H1 (cell line): Measurements from ENCODE around the gene PRKN. TPM values are rescaled to one million over a fixed set of nuclear protein-coding genes. Genes with fewer than 3 reads are reported as not detected.

Experiments used
- CTCF ChIA-PET: fragments of 300-600 bp; sonication (Branson Sonifier 250); formaldehyde crosslinking; loops from one replicate; lab custom pipeline; 2021; ENCODE audit not compliant: partially characterized antibody; lab: Charles Lee
- POLR2A ChIA-PET: fragments of 300-600 bp; sonication (Branson Sonifier 250); formaldehyde crosslinking; loops from one replicate; lab custom pipeline; 2021; ENCODE audit warnings: inconsistent platforms; ENCODE audit not compliant: partially characterized antibody; lab: Charles Lee
- DNase-seq, 2 experiments: peaks; one replicate each; pipeline versions ENCODE4 v3.0.0 to v3.0.0-alpha.2; 2010 to 2022; ENCODE audit warnings: low spot score in 2 of 2, low read depth in 1 of 2, mixed read lengths in 1 of 2
- FAIRE-seq: peaks from 2 replicates; lab custom pipeline; 2011; peaks lifted over from hg19 to GRCh38; lab: Jason Lieb, UNC
- H2AFZ ChIP-seq: 2 replicates; pipeline ENCODE4 v1.8.1; 2012; ENCODE audit warnings: low read length, inconsistent platforms
- H2AK5ac ChIP-seq: 2 replicates; pipeline ENCODE4 v1.6.1; 2013; ENCODE audit warnings: low read depth, low read length
- H2BK120ac ChIP-seq: replicated peaks from 2 replicates; pipeline ENCODE3; 2013; ENCODE audit warnings: low read depth, low read length, inconsistent platforms
- H2BK12ac ChIP-seq: 2 replicates; pipeline ENCODE4 v1.6.1; 2013; ENCODE audit warnings: low read depth, low read length
- H2BK15ac ChIP-seq: 2 replicates; pipeline ENCODE4 v1.6.1; 2013; ENCODE audit warnings: low read length
- H2BK20ac ChIP-seq: 2 replicates; pipeline ENCODE4 v1.6.1; 2013; ENCODE audit warnings: low read length
- H2BK5ac ChIP-seq: 2 replicates; pipeline ENCODE4 v1.6.1; 2013; ENCODE audit warnings: low read depth, low read length
- H3K14ac ChIP-seq: 2 replicates; pipeline ENCODE4 v1.6.1; 2013; ENCODE audit warnings: inconsistent platforms; ENCODE audit not compliant: insufficient read length
- H3K18ac ChIP-seq: 2 replicates; pipeline ENCODE4 v1.6.1; 2013; ENCODE audit warnings: low read length; ENCODE audit errors: extremely low read depth
- H3K23ac ChIP-seq: 2 replicates; pipeline ENCODE4 v1.6.1; 2013; ENCODE audit warnings: inconsistent platforms; ENCODE audit not compliant: insufficient read length
- H3K23me2 ChIP-seq: 2 replicates; pipeline ENCODE4 v1.6.1; 2013; ENCODE audit warnings: low read depth, low read length
- H3K27ac ChIP-seq: 2 replicates; pipeline ENCODE4 v1.6.1; 2011; ENCODE audit warnings: low read depth, low read length, inconsistent platforms
- H3K27me3 ChIP-seq, 4 experiments: replicated peaks in 1 of 4; 1 replicate in 1 of 4; 2 replicates in 3 of 4; pipeline versions ENCODE4 v1.6.1 to v1.8.1; 2011 to 2013; ENCODE audit warnings: low read length in 3 of 4, mild to moderate bottlenecking in 3 of 4, inconsistent platforms in 2 of 4, mixed read lengths in 2 of 4, moderate library complexity in 1 of 4; ENCODE audit not compliant: control insufficient read depth in 3 of 4, insufficient read depth in 3 of 4; ENCODE audit errors: extremely low read depth in 1 of 4
- H3K36me3 ChIP-seq, 4 experiments: 2 replicates each; pipeline versions ENCODE4 v1.6.1 to v1.8.1; 2011 to 2013; ENCODE audit warnings: mild to moderate bottlenecking in 4 of 4, low read length in 3 of 4, moderate library complexity in 2 of 4, control low read depth in 1 of 4, inconsistent platforms in 1 of 4; ENCODE audit not compliant: insufficient read depth in 4 of 4, control insufficient read depth in 2 of 4
- H3K4ac ChIP-seq: replicated peaks from 2 replicates; pipeline ENCODE3; 2013; ENCODE audit warnings: low read length, low read depth, mixed read lengths, inconsistent platforms; ENCODE audit not compliant: insufficient read length
- H3K4me1 ChIP-seq, 4 experiments: replicated peaks in 1 of 4; 1 replicate in 1 of 4; 2 replicates in 3 of 4; pipeline versions ENCODE4 v1.6.1 to v1.8.1; 2011 to 2013; ENCODE audit warnings: low read length in 3 of 4, inconsistent platforms in 2 of 4, mixed read lengths in 1 of 4; ENCODE audit not compliant: insufficient read depth in 4 of 4, control insufficient read depth in 3 of 4
- H3K4me2 ChIP-seq, 2 experiments: 2 replicates each; pipeline versions ENCODE4 v1.6.1 to v1.8.1; 2011 to 2013; ENCODE audit warnings: low read depth in 2 of 2, low read length in 2 of 2, control low read depth in 1 of 2, inconsistent platforms in 1 of 2, mild to moderate bottlenecking in 1 of 2; ENCODE audit not compliant: insufficient read depth in 1 of 2
- H3K4me3 ChIP-seq, 4 experiments: fragments of 200-600, 300-600 bp in 1 of 4; sonication (generic), shearing (Covaris generic), sonication (Bioruptor Twin) in 1 of 4; 2 replicates each; pipeline versions ENCODE4 v1.5.1 to v1.8.1; 2011 to 2016; ENCODE audit warnings: low read length in 4 of 4, low read depth in 3 of 4, control low read depth in 2 of 4, inconsistent platforms in 2 of 4, mild to moderate bottlenecking in 2 of 4, mixed read lengths in 1 of 4, moderate library complexity in 1 of 4; ENCODE audit not compliant: insufficient read depth in 2 of 4; ENCODE audit errors: extremely low read depth in 1 of 4
- H3K56ac ChIP-seq: replicated peaks from 2 replicates; pipeline ENCODE3; 2013; ENCODE audit warnings: low read depth, mild to moderate bottlenecking, mixed read lengths, low read length, inconsistent platforms; ENCODE audit not compliant: insufficient read length
- H3K79me1 ChIP-seq: 2 replicates; pipeline ENCODE4 v1.6.1; 2013; ENCODE audit warnings: low read depth, low read length, control low read depth
- H3K79me2 ChIP-seq, 2 experiments: 2 replicates each; pipeline versions ENCODE4 v1.6.1 to v1.8.1; 2012 to 2013; ENCODE audit warnings: low read length in 2 of 2, mild to moderate bottlenecking in 2 of 2, inconsistent platforms in 1 of 2; ENCODE audit not compliant: insufficient read depth in 2 of 2, control insufficient read depth in 1 of 2
- H3K9ac ChIP-seq, 4 experiments: replicated peaks in 1 of 4; 1 replicate in 1 of 4; 2 replicates in 3 of 4; pipeline versions ENCODE4 v1.6.1 to v1.8.1; 2011 to 2013; ENCODE audit warnings: low read depth in 3 of 4, low read length in 3 of 4, control low read depth in 2 of 4, mild to moderate bottlenecking in 2 of 4, moderate library complexity in 2 of 4, inconsistent platforms in 1 of 4; ENCODE audit errors: extremely low read depth in 1 of 4
- H3K9me3 ChIP-seq, 2 experiments: 2 replicates each; pipeline versions ENCODE4 v1.6.1 to v1.8.1; 2012 to 2013; ENCODE audit warnings: mild to moderate bottlenecking in 2 of 2, moderate library complexity in 2 of 2, control low read depth in 1 of 2, inconsistent platforms in 1 of 2, low read depth in 1 of 2, low read length in 1 of 2, mixed read lengths in 1 of 2; ENCODE audit not compliant: insufficient read depth in 2 of 2
- H4K20me1 ChIP-seq, 2 experiments: replicated peaks in 1 of 2; 2 replicates each; pipeline versions ENCODE3 to v1.8.1; 2011 to 2013; ENCODE audit warnings: inconsistent platforms in 2 of 2, low read length in 2 of 2, mild to moderate bottlenecking in 1 of 2; ENCODE audit not compliant: insufficient read depth in 2 of 2, control insufficient read depth in 1 of 2
- H4K5ac ChIP-seq: 2 replicates; pipeline ENCODE4 v1.6.1; 2013; ENCODE audit warnings: low read length, low read depth, mixed read lengths, inconsistent platforms; ENCODE audit not compliant: insufficient read length
- H4K8ac ChIP-seq: 2 replicates; pipeline ENCODE4 v1.8.0; 2013; ENCODE audit warnings: mild to moderate bottlenecking, moderate library complexity, low read length, inconsistent platforms; ENCODE audit not compliant: insufficient read depth; ENCODE audit errors: extremely low read depth
- H4K91ac ChIP-seq: replicated peaks from 2 replicates; pipeline ENCODE3; 2013; ENCODE audit warnings: low read length, mixed read lengths, inconsistent platforms; ENCODE audit not compliant: insufficient read length
- CREB1 ChIP-seq: IDR thresholded peaks from 2 replicates; pipeline ENCODE4 v1.6.1; 2012; ENCODE audit warnings: inconsistent platforms
- E2F6 ChIP-seq: IDR thresholded peaks from 2 replicates; pipeline ENCODE4 v1.6.1; 2012; ENCODE audit warnings: inconsistent platforms
- GTF2F1 ChIP-seq: IDR thresholded peaks from 2 replicates; pipeline ENCODE4 v1.6.1; 2012; ENCODE audit warnings: low read depth, low read length, improper control_type of control experiment, borderline replicate concordance
- JUND ChIP-seq: IDR thresholded peaks from 2 replicates; pipeline ENCODE4 v1.6.1; 2011; ENCODE audit warnings: mild to moderate bottlenecking, improper control_type of control experiment, low read length
- KDM5A ChIP-seq: fragments of 200-600 bp; IDR thresholded peaks from 2 replicates; pipeline ENCODE4 v1.7.1; 2012; ENCODE audit warnings: mild to moderate bottlenecking, low read length, inconsistent platforms, mixed read lengths
- NANOG ChIP-seq: IDR thresholded peaks from 2 replicates; pipeline ENCODE4 v1.6.1; 2011; ENCODE audit warnings: low read length, low read depth, mild to moderate bottlenecking, inconsistent platforms; ENCODE audit not compliant: insufficient read depth, poor library complexity, severe bottlenecking
- SAP30 ChIP-seq: fragments of 300-600 bp; sonication (generic); IDR thresholded peaks from 2 replicates; pipeline ENCODE4 v1.7.1; 2012; ENCODE audit warnings: low read length, moderate library complexity, mild to moderate bottlenecking, inconsistent platforms; ENCODE audit not compliant: insufficient read depth, insufficient replicate concordance
- SP1 ChIP-seq: IDR thresholded peaks from 2 replicates; pipeline ENCODE4 v1.6.1; 2011; ENCODE audit warnings: low read depth, low read length
- SP4 ChIP-seq: IDR thresholded peaks from 2 replicates; pipeline ENCODE4 v1.6.1; 2012; ENCODE audit warnings: low read length, inconsistent platforms
- TBP ChIP-seq: IDR thresholded peaks from 2 replicates; pipeline ENCODE4 v1.6.1; 2011; ENCODE audit warnings: low read depth, low read length, improper control_type of control experiment
- WGBS, 2 experiments: shearing (Covaris generic) in 1 of 2; methylation state at CpG; one replicate each; pipeline versions ENCODE4 v1.1.6 to v1.1.7; 2013 to 2015; ENCODE audit warnings: low lambda C conversion rate in 2 of 2, mixed read lengths in 2 of 2, inconsistent platforms in 1 of 2, low coverage in 1 of 2, missing lambda C conversion rate in 1 of 2; ENCODE audit not compliant: insufficient replicate concordance in 2 of 2, insufficient coverage in 1 of 2, insufficient read length in 1 of 2; ENCODE audit errors: extremely low coverage in 1 of 2, missing lambda C conversion rate in 1 of 2; 5-methylcytosine and 5-hydroxymethylcytosine counted together
- polyA plus RNA-seq, 7 experiments: library from polyadenylated mRNA; depleted of rRNA in 3 of 7; stranded (reverse) in 5 of 7; unstranded in 2 of 7; fragments of >200 nt in 5 of 7; fragments of 200-250 nt in 2 of 7; gene quantifications; 1 replicate in 5 of 7; 2 replicates in 1 of 7; 4 replicates in 1 of 7; pipeline versions ENCODE4 v1.2.1 to v1.2.3, GENCODE V29; 2011 to 2013; ENCODE audit warnings: missing spikeins in 2 of 7, mixed read lengths in 2 of 7
- total RNA-seq: library from RNA; stranded (reverse); fragmentation: NEBNext Ultra II Directional; extraction: Animal tissue kit (Norgen Biotek cat#: 25700); gene quantifications from 2 replicates; pipeline ENCODE4 v1.2.1, GENCODE V29; 2021

The PRKN gene
- total and polyA plus RNA-seq, 2 of the 8 experiments (the other 6 are each of a cell fraction or from before 2014, with no cell fraction given) = 0.13 to 0.29 TPM

DNA sequence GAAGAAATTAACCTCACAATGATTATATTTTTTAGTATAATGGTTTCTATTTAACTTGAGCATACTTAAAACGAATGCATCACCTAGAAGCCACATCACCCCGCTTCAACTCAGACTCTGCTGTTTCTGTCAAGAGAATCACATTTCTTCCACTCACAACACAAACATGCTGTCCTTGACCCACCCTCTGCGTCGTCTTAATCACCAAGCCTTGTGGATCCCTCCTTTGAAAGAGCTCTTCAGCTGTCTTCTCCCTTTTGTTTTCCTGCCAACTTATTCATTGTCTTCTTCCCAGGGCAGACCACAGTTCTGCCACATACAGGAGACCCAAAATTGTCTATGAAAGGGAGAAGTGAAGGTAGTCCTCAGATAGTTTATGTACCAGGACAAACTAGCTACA, 858.1 kb downstream of the PRKN start:
- no peaks in the 10 kb centered on the region for H3K4me1 ChIP-seq
- no peak overlapping the region for H4K91ac ChIP-seq
- no peak overlapping the region for H2BK5ac ChIP-seq
- no peak overlapping the region for H3K23ac ChIP-seq
- no peak overlapping the region for H4K8ac ChIP-seq
- no peak overlapping the region for H4K5ac ChIP-seq
- no peaks in the 10 kb centered on the region for H4K20me1 ChIP-seq
- FAIRE-seq (no peak), DNase-seq (no peak)
- POLR2A ChIA-PET = no interaction called here
- H2AK5ac ChIP-seq = no peak overlapping the region
- H3K14ac ChIP-seq = no peak overlapping the region
- H3K4me3 ChIP-seq = no peak overlapping the region
- no peaks in the 10 kb centered on the region for H3K9me3 ChIP-seq
- no peak overlapping the region for H2BK20ac ChIP-seq
- H3K56ac ChIP-seq = no peak overlapping the region
- no peak overlapping the region for H3K4me2 ChIP-seq
- no peak overlapping the region for H3K9ac ChIP-seq
- CTCF ChIA-PET = interaction anchor here (0.7 to 1.1 kb wide), 2 partner anchors 29 to 38 kb away, joined by 3 read pairs; no protein-coding TSS in a partner anchor
- no peak overlapping the region for H3K4ac ChIP-seq
- no peak overlapping the region for H3K27ac ChIP-seq
- H3K79me1 ChIP-seq = no peaks in the 10 kb centered on the region
- no peak overlapping the region for H2BK120ac ChIP-seq
- no peaks in the 10 kb centered on the region for H3K23me2 ChIP-seq
- WGBS, 2 experiments = 87% methylated on average over 4 of the region's 4 CpGs; no CpG with 5 or more reads in 1 of the 2 experiments
- H3K27me3 ChIP-seq = no peaks in the 10 kb centered on the region
- no peak overlapping the region for H3K18ac ChIP-seq
- H2BK15ac ChIP-seq = no peak overlapping the region
- H2BK12ac ChIP-seq = no peak overlapping the region
- no peaks in the 10 kb centered on the region for H3K79me2 ChIP-seq
- H2AFZ ChIP-seq = no peak overlapping the region
- no peaks in the 10 kb centered on the region for H3K36me3 ChIP-seq
- no peak for TF ChIP-seq SP1
- no peak for TF ChIP-seq SAP30
- no peak for TF ChIP-seq JUND
- TF ChIP-seq NANOG = no peak
- TF ChIP-seq CREB1 = no peak
- no peak for TF ChIP-seq KDM5A
- TF ChIP-seq TBP = no peak
- no peak for TF ChIP-seq GTF2F1
- no peak for TF ChIP-seq SP4
- TF ChIP-seq E2F6 = no peak
